ENCODE results near the gene HAL.
A peak's percentile ranks its signal among the peaks of the same experiment; 100 is the strongest.
"Not testable (repeated sequence)": the region's sequence is repeated elsewhere in the genome, so short reads cannot be mapped to it uniquely, and the experiment has no call there.

The HAL gene

DNA sequence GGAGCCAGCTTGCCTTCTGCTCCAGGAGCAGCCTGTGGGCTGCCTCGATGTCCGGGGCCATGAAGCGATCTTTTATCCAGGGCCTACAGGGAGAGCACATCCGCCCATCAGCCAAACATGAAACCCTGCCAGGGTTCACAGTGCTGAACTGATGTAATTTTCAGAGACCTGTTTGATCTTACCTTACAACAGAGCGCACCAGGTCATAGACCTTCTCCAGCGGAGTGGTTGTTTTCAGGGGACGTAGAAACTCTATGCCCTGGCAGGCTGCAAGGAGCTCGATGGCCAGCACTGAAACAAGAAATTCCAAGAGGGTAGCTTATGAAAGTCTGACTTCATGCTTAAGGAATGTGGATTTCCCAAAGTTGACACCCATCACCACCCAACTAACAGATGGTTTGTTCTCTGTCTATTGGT is 19.7 kb downstream of the HAL start:
- DNase-seq, result no peak

DNA sequence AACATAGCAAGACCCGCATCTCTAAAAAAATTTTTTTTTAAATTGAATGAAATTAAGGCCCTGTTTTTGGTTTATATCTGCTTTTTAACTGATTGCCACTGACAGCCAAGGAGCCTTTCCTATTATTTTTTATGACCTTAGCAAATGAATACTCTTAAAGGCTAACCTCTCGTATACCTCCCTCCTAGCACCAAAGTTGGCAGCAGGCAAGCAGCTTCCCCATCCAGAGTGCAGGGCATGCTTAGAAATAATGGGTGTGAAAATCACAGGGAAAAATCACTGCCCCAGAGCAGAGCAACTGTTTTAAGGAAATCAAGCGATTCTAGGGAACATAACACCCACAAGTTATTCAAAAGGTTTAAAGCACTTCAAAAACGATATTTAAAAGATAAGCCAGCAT is 20.7 kb downstream of the HAL start:
- DNase-seq, result no peak

- no peak for DNase-seq
These were observed 21.8 kb downstream of the HAL start for GRCh38 chr12:95974358-95974757.

- DNase-seq, result no peak
These were observed 23.2 kb downstream of the HAL start for GRCh38 chr12:95972832-95973456.

DNA sequence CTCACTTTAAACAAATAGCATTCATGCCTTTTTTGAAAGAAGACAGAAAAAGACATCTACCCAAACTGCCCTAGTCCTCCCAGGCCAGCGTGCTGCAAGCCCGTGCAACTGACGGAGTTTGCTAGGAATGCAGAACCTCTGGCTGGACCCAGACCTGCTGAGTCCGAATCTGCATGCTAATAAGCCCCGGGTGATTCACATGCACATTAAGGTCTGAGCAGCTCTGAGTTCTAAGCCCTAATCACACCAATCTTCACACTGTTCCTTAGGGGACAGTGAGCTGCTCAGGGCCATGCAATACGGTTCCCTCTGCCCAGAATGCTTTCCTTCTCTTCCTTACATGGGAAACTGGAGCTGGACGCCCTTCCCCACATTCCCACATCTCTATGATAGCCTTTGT is 25.2 kb downstream of the HAL start:
- no peak for DNase-seq

DNA sequence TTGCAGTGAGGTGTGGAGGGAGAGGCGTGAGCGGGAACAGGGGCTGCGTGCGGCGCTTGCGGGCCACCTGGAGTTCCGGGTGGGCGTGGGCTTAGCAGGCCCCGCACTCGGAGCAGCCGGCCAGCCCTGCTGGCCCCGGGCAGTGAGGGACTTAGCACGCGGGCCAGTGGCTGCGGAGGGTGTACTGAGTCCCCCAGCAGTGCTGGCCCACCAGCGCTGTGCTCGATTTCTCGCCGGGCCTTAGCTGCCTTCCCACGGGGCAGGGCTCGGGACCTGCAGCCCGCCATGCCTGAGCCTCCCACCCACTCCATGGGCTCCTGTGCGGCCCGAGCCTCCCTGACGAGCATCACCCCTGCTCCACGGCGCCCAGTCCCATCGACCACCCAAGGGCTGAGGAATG is 27.0 kb downstream of the HAL start:
- DNase-seq, result not testable (repeated sequence)

DNA sequence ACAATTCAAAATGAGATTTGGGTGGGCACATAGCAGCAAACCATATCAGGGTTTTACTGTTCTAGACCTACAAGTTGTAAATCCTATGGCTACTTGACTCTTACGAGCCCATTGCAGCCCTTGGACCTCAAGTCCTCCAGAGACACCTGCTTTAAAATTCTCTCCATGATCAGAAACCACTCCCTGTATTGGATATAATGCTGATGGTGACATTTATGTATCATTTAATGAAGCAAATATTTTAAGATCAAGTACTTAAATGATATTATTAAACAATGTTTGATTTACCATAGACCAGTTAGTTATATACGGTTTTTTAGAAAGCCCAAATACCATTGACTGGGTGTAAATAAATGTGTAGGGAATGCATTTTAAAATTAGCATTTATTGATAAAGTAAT is 28.8 kb downstream of the HAL start:
- DNase-seq, result no peak

DNA sequence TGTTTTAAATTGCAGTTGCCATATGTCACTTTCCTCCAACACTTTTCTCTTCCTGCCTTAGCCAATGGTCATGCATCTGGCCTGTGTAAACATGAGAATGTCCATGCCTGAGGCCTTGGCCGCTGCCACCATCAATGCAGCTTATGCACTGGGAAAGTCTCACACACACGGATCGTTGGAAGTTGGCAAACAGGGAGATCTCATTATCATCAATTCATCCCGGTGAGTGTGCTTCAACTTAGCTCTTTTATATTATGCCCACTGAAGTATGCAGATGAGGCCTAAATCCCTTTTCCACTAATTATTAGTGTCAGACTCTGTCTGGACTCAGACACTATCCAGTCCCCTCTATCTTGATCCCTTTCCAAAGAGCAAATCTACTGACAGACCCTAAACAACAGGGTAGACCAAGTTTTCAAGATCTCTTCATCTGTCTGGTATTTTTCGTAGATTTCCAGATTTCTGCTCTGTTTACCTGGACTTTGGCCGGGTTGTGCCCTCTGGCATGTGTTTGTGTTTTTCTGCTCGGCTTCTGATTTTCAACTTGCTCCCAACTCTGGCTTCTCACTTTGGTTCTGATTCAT is 29.8 kb downstream of the HAL start:
- no peak for DNase-seq

- DNase-seq, result no peak
These were observed 33.0 kb downstream of the HAL start for GRCh38 chr12:95963096-95963495.

DNA sequence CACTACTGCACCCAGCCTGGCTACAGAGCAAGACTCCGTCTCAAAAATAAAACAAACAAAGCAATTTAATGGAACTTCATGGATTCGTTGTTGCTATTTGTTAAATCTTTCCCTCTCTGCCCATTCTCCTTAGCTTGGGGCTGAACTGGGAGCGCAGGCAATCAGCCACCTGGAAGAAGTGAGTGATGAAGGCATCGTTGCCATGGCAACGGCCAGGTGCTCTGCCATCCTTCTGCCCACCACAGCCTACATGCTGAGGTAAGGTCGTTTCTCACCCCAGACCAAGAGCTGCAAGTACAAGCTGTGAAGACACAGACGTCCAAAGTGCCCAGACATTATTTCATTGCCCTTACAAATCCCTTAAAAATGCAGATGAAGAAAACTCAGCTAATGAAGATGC is 33.9 kb downstream of the HAL start:
- no peak for DNase-seq

DNA sequence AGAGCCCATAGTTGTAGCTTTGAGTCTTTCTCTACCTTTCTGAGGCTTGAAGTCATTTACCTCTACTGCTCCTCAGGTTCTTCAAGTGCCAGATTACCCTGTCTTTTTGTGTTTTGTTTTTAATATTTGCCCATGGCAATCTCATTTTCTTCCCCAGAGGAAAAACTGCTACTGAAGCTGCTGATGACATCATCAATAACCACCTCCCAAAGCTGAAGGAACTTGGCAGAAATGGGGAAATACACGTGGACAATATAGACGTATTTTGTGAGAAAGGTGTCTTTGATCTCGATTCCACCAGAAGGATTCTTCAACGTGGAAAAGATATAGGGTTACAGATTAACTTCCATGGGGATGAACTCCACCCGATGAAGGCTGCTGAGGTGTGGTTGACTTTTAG is 35.9 kb downstream of the HAL start:
- DNase-seq, result no peak

DNA sequence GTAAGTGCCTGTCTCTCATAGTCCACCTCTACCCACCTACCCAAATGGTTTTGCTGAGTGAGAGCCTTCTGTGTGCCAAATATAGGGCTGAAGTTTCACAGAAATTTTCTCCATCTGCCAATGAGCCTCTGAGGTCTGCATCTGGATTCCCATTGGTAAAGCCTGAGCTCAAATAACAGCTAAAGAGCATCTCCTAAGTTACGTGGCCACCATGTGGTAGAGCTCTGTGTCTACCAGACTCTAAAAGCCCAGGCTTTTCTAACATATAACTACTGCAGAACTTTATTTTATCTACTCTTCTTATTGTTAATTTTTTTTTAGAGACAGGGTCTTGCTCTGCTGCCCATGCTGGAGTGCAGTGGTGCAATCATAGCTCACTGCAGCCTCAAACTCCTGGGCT is 37.0 kb downstream of the HAL start:
- peak; percentile 14 for DNase-seq

- DNase-seq, result no peak
These were observed 39.5 kb downstream of the HAL start for GRCh38 chr12:95956557-95957145.

GRCh38 chr12:95955549-95956159 is 40.5 kb downstream of the HAL start:
- DNase-seq, result no peak

- DNase-seq, result no peak
These were observed 43.1 kb downstream of the HAL start for GRCh38 chr12:95953000-95953399.

DNA sequence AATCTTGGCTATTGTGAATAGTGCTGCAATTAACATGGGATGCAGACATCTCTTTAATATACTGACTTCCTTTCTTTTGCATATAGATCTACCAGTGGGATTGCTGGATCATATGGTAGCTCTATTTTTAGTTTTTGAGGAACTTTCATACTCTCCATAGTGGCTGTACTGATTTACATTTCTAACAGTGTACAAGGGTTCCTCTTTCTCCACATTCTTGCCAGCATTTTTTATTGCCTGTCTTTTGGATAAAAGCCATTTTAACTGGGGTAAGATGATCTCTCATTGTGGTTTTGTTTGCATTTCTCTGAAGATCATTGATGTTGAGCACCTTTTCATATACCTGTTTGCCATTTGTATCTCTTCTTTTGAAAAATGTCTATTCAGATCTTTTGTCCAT is 44.6 kb downstream of the HAL start:
- DNase-seq, result no peak

GRCh38 chr12:95949477-95950206 is 46.5 kb downstream of the HAL start:
- DNase-seq, result no peak

DNA sequence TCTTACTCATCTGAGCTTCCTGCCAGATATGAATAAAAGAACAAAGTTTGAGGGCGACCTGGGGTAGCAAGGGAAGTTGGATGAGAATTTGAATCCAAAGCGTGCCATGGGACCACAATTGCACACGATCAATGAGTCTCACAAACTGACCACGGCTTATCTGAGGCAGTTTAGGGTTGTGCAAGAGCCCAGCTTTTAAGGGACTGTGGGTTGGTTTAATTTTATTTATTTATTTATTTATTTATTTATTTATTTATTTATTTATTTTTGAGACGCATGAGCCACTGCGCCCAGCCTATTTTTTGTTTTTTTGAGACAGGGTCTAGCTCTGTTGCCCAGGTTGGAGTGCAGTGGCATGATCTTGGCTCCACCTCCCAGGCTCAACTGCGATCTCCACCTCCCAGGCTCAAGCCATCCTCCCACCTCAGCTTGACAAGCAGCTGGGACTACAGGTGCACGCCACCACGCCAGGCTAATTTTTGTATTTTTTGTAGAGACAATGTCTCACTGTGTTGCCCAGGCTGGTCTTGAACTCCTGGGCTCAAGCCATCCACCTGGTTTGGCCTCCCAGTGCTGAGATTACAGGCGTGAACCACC is 51.9 kb downstream of the HAL start:
- DNase-seq, result no peak

- DNase-seq, result peak; percentile 72
These were observed 52.8 kb downstream of the HAL start, which contains the start of gene AMDHD1 for GRCh38 chr12:95943330-95943842. Gene AMDHD1, plus strand, starts transcription at chr12:95943331. Its CDS starts 68 bp downstream, at chr12:95943399.

GRCh38 chr12:95942524-95943329 is 53.4 kb downstream of the HAL start, which contains the start of gene CCDC38:
Gene CCDC38, minus strand, starts transcription at chr12:95942614. Its CDS starts 6,105 bp downstream, at chr12:95936509.
- peak; percentile 92 for DNase-seq

DNA sequence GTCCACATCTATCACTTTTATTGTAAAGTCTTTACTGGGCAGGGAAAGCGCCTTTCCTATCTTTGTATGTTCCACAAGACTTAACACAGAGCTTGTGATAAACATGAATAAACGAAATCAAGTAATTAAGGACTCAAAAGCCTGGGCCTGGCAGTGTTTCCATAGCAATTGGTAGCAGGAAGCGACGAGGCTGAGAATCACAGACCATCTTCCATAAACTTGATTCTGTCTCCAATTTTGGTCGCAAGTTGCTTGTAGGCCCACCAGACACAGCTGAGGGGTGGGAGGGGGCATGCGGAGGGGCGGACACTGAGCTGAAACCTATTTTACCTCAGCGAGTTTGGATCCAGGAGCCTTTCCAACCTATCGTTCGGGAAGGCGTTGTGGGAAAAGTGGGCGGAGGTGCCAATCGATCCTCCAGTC is 54.0 kb downstream of the HAL start:
- peak; percentile 6 for DNase-seq

- DNase-seq, result no peak
These were observed 55.6 kb downstream of the HAL start for GRCh38 chr12:95940514-95940913.

Measured in activated CD4-positive, alpha-beta T cell treated with anti-CD3 and anti-CD28 coated beads, Interleukin-2, Interleukin-6, amounts not matched to agents 100 ng/mL and 50 ng/mL, durations not matched to agents 16 hours and 8 hours (primary cell).